ENCODE measurements around the gene RPP14.
"Not testable (repeated sequence)": the region's sequence is repeated elsewhere in the genome, so short reads cannot be mapped to it uniquely, and the experiment has no call there.

RPP14 gene

DNA sequence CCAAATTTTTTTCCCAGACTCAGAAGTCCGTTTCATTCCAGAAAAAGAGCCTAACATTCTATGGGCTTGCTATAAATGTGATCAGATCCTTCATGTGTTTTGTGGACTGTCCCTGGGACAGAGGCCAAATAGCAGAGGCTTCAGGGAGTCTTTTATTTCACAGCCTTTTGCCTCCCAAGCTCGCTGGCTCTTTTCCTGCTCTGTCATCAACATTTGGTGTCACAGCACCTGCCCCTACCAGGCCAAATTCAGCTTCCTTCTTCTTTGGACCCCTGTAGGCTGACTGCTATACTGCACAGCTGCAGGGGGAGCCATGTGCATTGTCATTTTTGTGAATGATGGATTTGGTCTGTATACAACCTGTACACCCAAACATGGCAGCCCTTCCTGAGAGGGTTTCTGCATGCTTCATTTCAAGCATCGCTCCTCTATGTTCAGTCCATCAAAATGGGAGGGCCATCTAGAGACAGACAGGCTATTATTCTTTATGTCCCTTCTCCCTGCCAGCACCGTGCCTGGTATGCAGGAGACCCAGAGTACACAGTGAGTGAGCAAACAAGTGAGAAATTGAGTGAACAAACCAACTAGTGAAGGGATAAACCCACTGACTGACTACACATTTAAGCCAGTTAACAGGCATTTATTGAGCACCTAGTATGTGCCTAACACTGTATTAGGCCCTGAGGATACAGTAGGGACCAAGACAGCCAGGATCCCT is 17.9 kb upstream of the RPP14 start:
- H3K27me3 ChIP-seq (ENCODE audit: insufficient read depth, low read depth, severe bottlenecking): no peaks in the 10 kb centered on the region
- H3K9me3 ChIP-seq (ENCODE audit: severe bottlenecking): no peaks in the 10 kb centered on the region
- H3K4me3 ChIP-seq (ENCODE audit: low read depth, low read length): no peak overlapping the region
- DNase-seq: no peak
- peaks cover 3% of the 10 kb centered on the region; the same call in 1 of the 2 replicates for H3K36me3 ChIP-seq
- TF ChIP-seq, protein P1, sequence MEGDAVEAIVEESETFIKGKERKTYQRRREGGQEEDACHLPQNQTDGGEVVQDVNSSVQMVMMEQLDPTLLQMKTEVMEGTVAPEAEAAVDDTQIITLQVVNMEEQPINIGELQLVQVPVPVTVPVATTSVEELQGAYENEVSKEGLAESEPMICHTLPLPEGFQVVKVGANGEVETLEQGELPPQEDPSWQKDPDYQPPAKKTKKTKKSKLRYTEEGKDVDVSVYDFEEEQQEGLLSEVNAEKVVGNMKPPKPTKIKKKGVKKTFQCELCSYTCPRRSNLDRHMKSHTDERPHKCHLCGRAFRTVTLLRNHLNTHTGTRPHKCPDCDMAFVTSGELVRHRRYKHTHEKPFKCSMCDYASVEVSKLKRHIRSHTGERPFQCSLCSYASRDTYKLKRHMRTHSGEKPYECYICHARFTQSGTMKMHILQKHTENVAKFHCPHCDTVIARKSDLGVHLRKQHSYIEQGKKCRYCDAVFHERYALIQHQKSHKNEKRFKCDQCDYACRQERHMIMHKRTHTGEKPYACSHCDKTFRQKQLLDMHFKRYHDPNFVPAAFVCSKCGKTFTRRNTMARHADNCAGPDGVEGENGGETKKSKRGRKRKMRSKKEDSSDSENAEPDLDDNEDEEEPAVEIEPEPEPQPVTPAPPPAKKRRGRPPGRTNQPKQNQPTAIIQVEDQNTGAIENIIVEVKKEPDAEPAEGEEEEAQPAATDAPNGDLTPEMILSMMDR (IDR thresholded peaks at IDR 0.05; ENCODE audit: low read depth, low read length): no peak
- H3K27ac ChIP-seq: no peak overlapping the region

DNA sequence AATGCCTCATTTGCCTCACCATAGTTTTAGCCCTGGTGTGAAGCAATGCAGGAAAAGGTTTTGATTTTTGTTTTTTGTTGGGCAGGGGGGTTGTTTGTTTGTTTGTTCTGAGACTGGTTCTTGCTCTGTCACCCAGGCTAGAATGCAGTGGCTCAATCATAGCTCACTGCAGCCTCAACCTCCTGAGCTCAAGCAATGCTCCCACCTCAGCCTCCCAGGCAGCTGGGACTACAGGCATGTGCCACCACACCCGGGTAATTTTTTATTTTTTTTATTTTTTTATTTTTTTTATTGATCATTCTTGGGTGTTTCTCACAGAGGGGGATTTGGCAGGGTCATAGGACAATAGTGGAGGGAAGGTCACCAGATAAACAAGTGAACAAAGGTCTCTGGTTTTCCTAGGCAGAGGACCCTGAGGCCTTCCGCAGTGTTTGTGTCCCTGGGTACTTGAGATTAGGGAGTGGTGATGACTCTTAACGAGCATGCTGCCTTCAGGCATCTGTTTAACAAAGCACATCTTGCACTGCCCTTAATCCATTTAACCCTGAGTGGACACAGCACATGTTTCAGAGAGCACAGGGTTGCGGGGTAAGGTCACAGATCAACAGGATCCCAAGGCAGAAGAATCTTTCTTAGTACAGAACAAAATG is 17.0 kb upstream of the RPP14 start:
- DNase-seq; H3K27ac ChIP-seq; H3K4me3 ChIP-seq (ENCODE audit: low read depth, low read length); H3K9me3 ChIP-seq (ENCODE audit: severe bottlenecking); H3K36me3 ChIP-seq; H3K27me3 ChIP-seq (ENCODE audit: insufficient read depth, low read depth, severe bottlenecking): not testable (repeated sequence)

DNA sequence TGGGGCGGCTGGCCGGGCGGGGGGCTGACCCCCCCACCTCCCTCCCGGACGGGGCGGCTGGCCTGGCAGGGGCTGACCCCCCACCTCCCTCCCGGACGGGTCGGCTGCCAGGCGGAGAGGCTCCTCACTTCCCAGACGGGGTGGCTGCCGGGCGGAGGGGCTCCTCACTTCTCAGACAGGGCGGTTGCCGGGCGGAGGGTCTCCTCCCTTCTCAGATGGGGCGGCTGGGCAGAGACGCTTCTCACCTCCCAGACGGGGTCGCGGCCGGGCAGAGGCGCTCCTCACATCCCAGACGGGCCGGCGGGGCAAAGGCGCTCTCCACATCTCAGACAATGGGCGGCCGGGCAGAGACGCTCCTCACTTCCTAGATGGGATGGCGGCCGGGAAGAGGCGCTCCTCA is 15.6 kb upstream of the RPP14 start:
- H3K27ac ChIP-seq; H3K9me3 ChIP-seq (ENCODE audit: severe bottlenecking); DNase-seq; H3K4me3 ChIP-seq (ENCODE audit: low read depth, low read length); H3K27me3 ChIP-seq (ENCODE audit: insufficient read depth, low read depth, severe bottlenecking); H3K36me3 ChIP-seq: not testable (repeated sequence)

DNA sequence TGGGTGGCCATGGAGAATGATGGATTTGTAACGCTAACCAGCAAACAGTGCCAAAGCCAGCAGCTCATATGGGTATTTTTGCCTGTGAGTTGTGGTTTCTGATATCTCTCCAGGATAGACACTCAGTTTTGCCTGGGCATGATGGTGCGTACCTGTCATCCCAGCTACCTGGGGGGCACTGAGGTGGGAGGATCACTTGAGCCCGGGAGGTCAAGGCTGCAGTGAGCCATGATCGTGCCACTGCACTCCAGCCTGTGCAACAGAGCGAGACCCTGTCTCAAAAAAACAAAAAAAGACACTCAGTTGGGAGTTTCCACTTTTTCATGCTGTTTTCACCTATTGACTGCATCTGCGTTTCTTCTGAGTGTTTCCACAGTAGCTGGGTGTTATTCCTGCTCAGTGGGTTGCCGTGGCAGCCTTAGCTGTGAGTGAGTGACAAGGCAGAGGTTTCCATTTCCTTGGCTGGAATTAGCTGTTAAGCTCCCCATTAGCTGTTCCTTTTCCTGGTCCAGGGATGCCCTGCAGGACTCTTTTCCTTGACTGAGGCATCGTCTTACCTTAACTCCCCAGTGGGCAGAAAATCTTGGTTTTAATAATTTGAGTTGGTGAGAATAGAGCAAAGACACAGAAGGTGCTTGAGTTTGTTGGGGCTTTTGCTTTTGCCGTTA is 14.2 kb upstream of the RPP14 start:
- TF ChIP-seq, protein P1 (IDR thresholded peaks at IDR 0.05; ENCODE audit: low read depth, low read length): no peak
- Histone ChIP-seq H3K9me3 (ENCODE audit: severe bottlenecking) (no peaks in the 10 kb centered on the region), H3K27me3 (ENCODE audit: insufficient read depth, low read depth, severe bottlenecking) (no peaks in the 10 kb centered on the region), H3K36me3 (no peaks in the 10 kb centered on the region; the same call in 1 of the 2 replicates), H3K27ac (no peak overlapping the region), H3K4me3 (ENCODE audit: low read depth, low read length) (no peak overlapping the region)
- DNase-seq: no peak

DNA sequence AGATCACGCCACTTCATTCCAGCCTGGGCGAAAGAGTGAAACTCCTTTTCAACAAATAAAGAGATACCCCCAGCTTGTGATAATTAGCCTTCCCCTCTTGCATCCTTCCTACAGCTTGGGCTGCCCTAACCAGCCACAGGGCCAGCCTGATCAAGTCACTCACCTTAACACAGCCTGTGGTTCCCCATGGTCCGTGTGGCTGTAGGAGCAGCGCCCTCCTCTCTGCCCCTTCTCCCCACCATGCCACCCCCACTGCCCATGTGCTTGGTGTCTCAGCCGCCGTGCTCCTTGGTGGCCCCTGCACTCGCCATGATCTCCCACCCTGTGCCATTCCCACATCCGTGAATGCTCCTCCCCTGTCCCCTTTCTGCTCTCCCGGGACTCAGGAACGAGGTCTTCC is 13.2 kb upstream of the RPP14 start:
- DNase-seq: no peak
- no peaks in the 10 kb centered on the region for H3K27me3 ChIP-seq (ENCODE audit: insufficient read depth, low read depth, severe bottlenecking)
- H3K4me3 ChIP-seq (ENCODE audit: low read depth, low read length): no peak overlapping the region
- TF ChIP-seq, protein P1 (IDR thresholded peaks at IDR 0.05; ENCODE audit: low read depth, low read length): no peak
- H3K36me3 ChIP-seq: no peaks in the 10 kb centered on the region; the same call in 1 of the 2 replicates
- no peak overlapping the region for H3K27ac ChIP-seq
- no peaks in the 10 kb centered on the region for H3K9me3 ChIP-seq (ENCODE audit: severe bottlenecking)

DNA sequence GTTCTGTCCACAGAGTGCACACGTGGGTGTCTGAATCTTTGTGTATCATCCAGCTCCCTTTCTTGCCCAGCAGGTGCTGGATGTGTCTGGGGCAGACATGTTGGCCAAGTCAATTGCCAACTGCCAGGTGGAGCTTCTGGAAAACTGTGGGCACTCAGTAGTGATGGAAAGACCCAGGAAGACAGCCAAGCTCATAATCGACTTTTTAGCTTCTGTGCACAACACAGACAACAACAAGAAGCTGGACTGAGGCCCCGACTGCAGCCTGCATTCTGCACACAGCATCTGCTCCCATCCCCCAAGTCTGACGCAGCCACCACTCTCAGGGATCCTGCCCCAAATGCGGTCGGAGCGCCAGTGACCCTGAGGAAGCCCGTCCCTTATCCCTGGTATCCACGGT is 12.5 kb upstream of the RPP14 start:
- DNase-seq: no peak
- TF ChIP-seq, protein P1 (IDR thresholded peaks at IDR 0.05; ENCODE audit: low read depth, low read length): no peak

More for the DNA sequence above, 12.5 kb upstream of the RPP14 start:
- H3K27ac ChIP-seq: no peak overlapping the region
- H3K27me3 ChIP-seq (ENCODE audit: insufficient read depth, low read depth, severe bottlenecking): no peaks in the 10 kb centered on the region
- no peak overlapping the region for H3K4me3 ChIP-seq (ENCODE audit: low read depth, low read length)
- no peaks in the 10 kb centered on the region; the same call in 1 of the 2 replicates for H3K36me3 ChIP-seq
- H3K9me3 ChIP-seq (ENCODE audit: severe bottlenecking): no peaks in the 10 kb centered on the region

Measured in WERI-Rb-1 (cell line).